ENCODE measurements around the gene MRPL4.

GRCh38 chr19:10246511-10246910, 5.5 kb upstream of the MRPL4 start:
- TF ChIP-seq POLR2A (IDR thresholded peaks at IDR 0.05; ENCODE audit: low read length) (no peak), GATA1 (IDR thresholded peaks at IDR 0.05; ENCODE audit: low read depth, low read length) (no peak)
